Measurements from ENCODE around the gene THTPA. TPM values are rescaled to one million over a fixed set of nuclear protein-coding genes. Genes with fewer than 3 reads are reported as not detected.

THTPA gene
- total and polyA plus RNA-seq, 2 of the 4 experiments (the other 2 are of a cell fraction), result 5.0 to 9.2 TPM

- DNase-seq (peak; percentile 30), ATAC-seq (ENCODE audit: low read depth) (peak; percentile 29; the same call in 1 of the 2 replicates)
- no peak overlapping the region for H3K18ac ChIP-seq (ENCODE audit: low read depth, low read length)
- H2BK120ac ChIP-seq (ENCODE audit: low read depth, low read length), result no peak overlapping the region
- H3K9me3 ChIP-seq (ENCODE audit: control insufficient read depth, insufficient read depth, low read length), result no peaks in the 10 kb centered on the region
- H3K4me2 ChIP-seq (ENCODE audit: low read depth, low read length), result no peak overlapping the region
- H3K4me3 ChIP-seq (ENCODE audit: insufficient read depth, low read depth, low read length), result no peak overlapping the region
- H2AK9ac ChIP-seq (replicated peaks; ENCODE audit: low read depth, low read length, poor library complexity), result no peak overlapping the region
- H2AK5ac ChIP-seq (ENCODE audit: low read depth, low read length), result no peak overlapping the region
- no peak overlapping the region for H3K4ac ChIP-seq (ENCODE audit: low read depth, low read length)
- H2BK20ac ChIP-seq (ENCODE audit: low read depth, low read length), result no peak overlapping the region
- BruUV-seq (replicated peaks), result no TSS peak
- peaks cover 6% of the 10 kb centered on the region for H3K4me1 ChIP-seq (ENCODE audit: control insufficient read depth, insufficient read depth, low read length)
- no peaks in the 10 kb centered on the region for H3K79me1 ChIP-seq (ENCODE audit: low read depth in 1 of 2, low read length in 2 of 2)
- H4K20me1 ChIP-seq (ENCODE audit: insufficient read depth, low read length), result no peaks in the 10 kb centered on the region; the same call in 1 of the 2 replicates
- H3K9ac ChIP-seq (ENCODE audit: low read depth, low read length), result no peak overlapping the region
- CTCF ChIA-PET, result no interaction called here
- no peak overlapping the region for H2BK15ac ChIP-seq (ENCODE audit: low read depth, low read length)
- no peak overlapping the region for H3K27ac ChIP-seq (ENCODE audit: insufficient read depth, low read length)
- intact Hi-C loops (cut with micrococcal nuclease) (no loop called here), dilution Hi-C loops (cut with HindIII; ENCODE audit: low sequenced_read_pairs, unreplicated experiment) (no loop called here), in situ Hi-C loops (cut with MboI; ENCODE audit: low sequenced_read_pairs) (no loop called here)
- H3K9me1 ChIP-seq (ENCODE audit: insufficient read depth, low read length), result no peaks in the 10 kb centered on the region
- no peak overlapping the region for H3K14ac ChIP-seq (replicated peaks; ENCODE audit: low read depth, low read length)
- POLR2A ChIA-PET (ENCODE audit: unreplicated experiment), result no interaction called here
- H3K23ac ChIP-seq (ENCODE audit: low read depth, low read length), result no peak overlapping the region
- no peaks in the 10 kb centered on the region for H3K36me3 ChIP-seq (ENCODE audit: control insufficient read depth, insufficient read depth, low read length)
- H4K5ac ChIP-seq (ENCODE audit: low read depth, low read length), result no peak overlapping the region
- H4K91ac ChIP-seq (ENCODE audit: insufficient read depth, low read depth, low read length), result no peak overlapping the region
- no peaks in the 10 kb centered on the region for H3K27me3 ChIP-seq (ENCODE audit: control insufficient read depth, insufficient read depth, low read length)
- H3K56ac ChIP-seq (ENCODE audit: extremely low read depth, insufficient read depth, low read length), result no peak overlapping the region
- H2BK5ac ChIP-seq (ENCODE audit: low read depth, low read length, poor library complexity, severe bottlenecking), result no peak overlapping the region
- no peak overlapping the region for H4K8ac ChIP-seq (ENCODE audit: low read depth in 2 of 2, low read length in 2 of 2)
- no peak for TF ChIP-seq NFE2L2 (IDR thresholded peaks at IDR 0.05; ENCODE audit: low read depth, low read length)
- no peak for TF ChIP-seq SMC3 (IDR thresholded peaks at IDR 0.05; ENCODE audit: low read depth, low read length)
- no peak for TF ChIP-seq BHLHE40 (IDR thresholded peaks at IDR 0.05; ENCODE audit: low read depth, low read length)
- TF ChIP-seq FOS (IDR thresholded peaks at IDR 0.05; ENCODE audit: low read depth, low read length), result no peak
- TF ChIP-seq POLR2A (IDR thresholded peaks at IDR 0.05; ENCODE audit: low read depth, low read length), result no peak
- no peak for TF ChIP-seq CEBPB (IDR thresholded peaks at IDR 0.05; ENCODE audit: low read depth, low read length)
- no peak for TF ChIP-seq RFX5 (IDR thresholded peaks at IDR 0.05; ENCODE audit: low read depth, low read length)
- TF ChIP-seq USF2 (IDR thresholded peaks at IDR 0.05; ENCODE audit: low read depth, low read length), result no peak
- no peak for TF ChIP-seq CHD1 (IDR thresholded peaks at IDR 0.05; ENCODE audit: low read depth, low read length)
- TF ChIP-seq ELK1 (IDR thresholded peaks at IDR 0.05; ENCODE audit: borderline replicate concordance, low read depth, low read length), result no peak
- TF ChIP-seq RCOR1 (IDR thresholded peaks at IDR 0.05; ENCODE audit: insufficient replicate concordance, low read length), result no peak
- TF ChIP-seq MAZ (IDR thresholded peaks at IDR 0.05; ENCODE audit: borderline replicate concordance, low read depth, low read length), result no peak
- TF ChIP-seq CTCF (conservative IDR thresholded peaks at IDR 0.05; ENCODE audit: low read depth, low read length), result no peak
- TF ChIP-seq MXI1 (IDR thresholded peaks at IDR 0.05; ENCODE audit: borderline replicate concordance, low read depth, low read length), result no peak
- TF ChIP-seq RAD21 (IDR thresholded peaks at IDR 0.05; ENCODE audit: low read length), result no peak
- TF ChIP-seq MAFK (IDR thresholded peaks at IDR 0.05; ENCODE audit: low read depth, low read length), result no peak
- H2AFZ ChIP-seq (replicated peaks; ENCODE audit: low read length, poor library complexity), result no peak overlapping the region
- 10% methylated on average over 2 of the region's 13 CpGs; no CpG with 5 or more reads in 1 of the 2 experiments for WGBS, 2 experiments (ENCODE audit: extremely low coverage in 2 of 2, insufficient read length in 1 of 2)
These were observed 18.6 kb upstream of the THTPA start for GRCh38 chr14:23537351-23538049.

Data from IMR-90 (cell line).